Endothelial cell (in vitro differentiated cells): ENCODE measurements around the gene SIAH2. TPM values are rescaled to one million over a fixed set of nuclear protein-coding genes. Genes with fewer than 3 reads are reported as not detected.

ENCODE experiments used
- DNase-seq: peaks from one replicate; pipeline ENCODE4 v3.0.0; 2021; ENCODE audit warnings: low spot score
- H3K27ac Mint-ChIP-seq: one replicate; pipeline ENCODE4 v1.8.0; 2021; ENCODE audit warnings: mixed read lengths, inconsistent platforms; ENCODE audit not compliant: unreplicated experiment
- H3K27me3 Mint-ChIP-seq: one replicate; pipeline ENCODE4 v1.8.0; 2021; ENCODE audit warnings: mild to moderate bottlenecking, moderate library complexity, mixed read lengths, inconsistent platforms; ENCODE audit not compliant: unreplicated experiment
- H3K36me3 Mint-ChIP-seq: one replicate; pipeline ENCODE4 v1.8.0; 2021; ENCODE audit warnings: mild to moderate bottlenecking, low read depth, mixed read lengths, inconsistent platforms; ENCODE audit not compliant: unreplicated experiment
- H3K4me1 Mint-ChIP-seq: one replicate; pipeline ENCODE4 v1.8.0; 2021; ENCODE audit warnings: mild to moderate bottlenecking, mixed read lengths, inconsistent platforms; ENCODE audit not compliant: unreplicated experiment
- H3K4me3 Mint-ChIP-seq: one replicate; pipeline ENCODE4 v1.8.0; 2021; ENCODE audit warnings: mild to moderate bottlenecking, mixed read lengths, inconsistent platforms; ENCODE audit not compliant: unreplicated experiment
- H3K9me3 Mint-ChIP-seq: one replicate; pipeline ENCODE4 v1.8.0; 2021; ENCODE audit warnings: mixed read lengths, inconsistent platforms; ENCODE audit not compliant: unreplicated experiment
- CTCF ChIP-seq: fragments of 200-600 bp; sonication (generic); IDR thresholded peaks from one replicate; pipeline ENCODE4 v1.5.0; 2021; ENCODE audit warnings: antibody characterized with exemption; ENCODE audit not compliant: unreplicated experiment
- total RNA-seq: library from RNA; stranded (reverse); fragmentation: NEBNext Ultra II Directional; extraction: Animal tissue kit (Norgen Biotek cat#: 25700); gene quantifications from one replicate; pipeline ENCODE4 v1.2.1, GENCODE V29; 2021; ENCODE audit not compliant: unreplicated experiment

The SIAH2 gene
- total RNA-seq, 1 donor from 2014 or later: 13.2 TPM

- Mint-ChIP-seq H3K36me3 (peaks cover 6% of the 10 kb centered on the region), H3K27ac (no peak overlapping the region), H3K4me1 (peaks cover 8% of the 10 kb centered on the region), H3K9me3 (no peaks in the 10 kb centered on the region), H3K27me3 (peaks cover 4% of the 10 kb centered on the region), H3K4me3 (no peak overlapping the region)
- DNase-seq: no peak
- no peak for TF ChIP-seq CTCF
Measured at GRCh38 chr3:150738688-150739087, 24.3 kb downstream of the SIAH2 start.

GRCh38 chr3:150737874-150738679 lies 24.9 kb downstream of the SIAH2 start:
- no peak for TF ChIP-seq CTCF
- no peak overlapping the region for H3K27ac Mint-ChIP-seq
- peaks cover 4% of the 10 kb centered on the region for H3K27me3 Mint-ChIP-seq
- DNase-seq: no peak
- peaks cover 11% of the 10 kb centered on the region for H3K4me1 Mint-ChIP-seq
- H3K36me3 Mint-ChIP-seq: peaks cover 6% of the 10 kb centered on the region
- H3K9me3 Mint-ChIP-seq: no peaks in the 10 kb centered on the region
- H3K4me3 Mint-ChIP-seq: no peak overlapping the region

GRCh38 chr3:150736903-150737832 lies 25.8 kb downstream of the SIAH2 start:
- Mint-ChIP-seq H3K9me3 (no peaks in the 10 kb centered on the region), H3K27me3 (peaks cover 5% of the 10 kb centered on the region), H3K36me3 (peaks cover 1% of the 10 kb centered on the region), H3K27ac (no peak overlapping the region), H3K4me1 (peaks cover 6% of the 10 kb centered on the region), H3K4me3 (no peak overlapping the region)
- TF ChIP-seq CTCF: no peak
- DNase-seq: no peak

DNA sequence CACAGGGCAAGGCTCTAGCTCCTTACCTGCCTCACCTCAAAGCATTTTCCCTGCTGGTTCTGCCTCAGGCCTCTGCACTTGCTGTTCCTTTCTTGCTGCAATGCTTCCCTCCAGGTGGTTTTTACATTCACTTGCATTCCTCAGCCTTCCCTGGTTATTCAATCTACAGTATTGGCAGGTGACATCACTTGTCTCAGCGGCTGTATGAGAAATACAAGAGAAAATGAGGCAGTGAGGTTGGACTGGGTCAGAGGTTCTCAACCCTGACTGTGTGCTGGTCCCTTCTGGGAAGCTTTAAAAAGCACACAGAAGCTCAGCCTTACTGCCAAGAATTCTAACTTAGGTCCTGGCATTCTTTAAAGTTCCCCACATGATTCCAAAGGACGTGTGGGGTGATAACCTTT lies 26.7 kb downstream of the SIAH2 start:
- Mint-ChIP-seq H3K27me3 (peaks cover 5% of the 10 kb centered on the region), H3K9me3 (no peaks in the 10 kb centered on the region), H3K4me1 (peaks cover 6% of the 10 kb centered on the region), H3K36me3 (no peaks in the 10 kb centered on the region), H3K4me3 (no peak overlapping the region), H3K27ac (no peak overlapping the region)
- TF ChIP-seq CTCF: no peak
- DNase-seq: no peak
